ENCODE measurements around the gene INCA1. TPM values are rescaled to one million over a fixed set of nuclear protein-coding genes. Genes with fewer than 3 reads are reported as not detected.

Gene INCA1
- total and polyA plus RNA-seq, 2 of the 13 experiments (the other 11 are each of a cell fraction or from before 2014, with no cell fraction given): 0.93 to 2.6 TPM

- TF ChIP-seq ZBTB44 (CRISPR knock-in tag; IDR thresholded peaks at IDR 0.05): no peak
- TF ChIP-seq ZMAT3 (CRISPR knock-in tag; conservative IDR thresholded peaks at IDR 0.05): peak; percentile 79; the same call in 1 of the 2 replicates
- no peak for TF ChIP-seq PPARG (CRISPR knock-in tag; conservative IDR thresholded peaks at IDR 0.05)
- TF ChIP-seq IRF1 (CRISPR knock-in tag; IDR thresholded peaks at IDR 0.05; ENCODE audit: low read depth): no peak
- TF ChIP-seq UBTF (CRISPR knock-in tag; IDR thresholded peaks at IDR 0.05): no peak; the same call in 1 of the 2 replicates
- TF ChIP-seq, protein P1, sequence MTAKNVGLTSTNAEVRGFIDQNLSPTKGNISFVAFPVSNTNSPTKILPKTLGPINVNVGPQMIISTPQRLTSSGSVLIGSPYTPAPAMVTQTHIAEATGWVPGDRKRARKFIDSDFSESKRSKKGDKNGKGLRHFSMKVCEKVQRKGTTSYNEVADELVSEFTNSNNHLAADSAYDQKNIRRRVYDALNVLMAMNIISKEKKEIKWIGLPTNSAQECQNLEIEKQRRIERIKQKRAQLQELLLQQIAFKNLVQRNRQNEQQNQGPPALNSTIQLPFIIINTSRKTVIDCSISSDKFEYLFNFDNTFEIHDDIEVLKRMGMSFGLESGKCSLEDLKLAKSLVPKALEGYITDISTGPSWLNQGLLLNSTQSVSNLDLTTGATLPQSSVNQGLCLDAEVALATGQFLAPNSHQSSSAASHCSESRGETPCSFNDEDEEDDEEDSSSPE (CRISPR knock-in tag; IDR thresholded peaks at IDR 0.05): peak; percentile 86
- no peak for TF ChIP-seq ATF7 (IDR thresholded peaks at IDR 0.05)
- TF ChIP-seq ATF7 (CRISPR knock-in tag; IDR thresholded peaks at IDR 0.05): no peak
- no peak for TF ChIP-seq ZNF317 (CRISPR knock-in tag; IDR thresholded peaks at IDR 0.05)
- TF ChIP-seq GATAD2A (CRISPR knock-in tag; IDR thresholded peaks at IDR 0.05): no peak; the same call in 1 of the 2 replicates
- no peak for TF ChIP-seq ZNF354B (CRISPR knock-in tag; IDR thresholded peaks at IDR 0.05)
- TF ChIP-seq NFRKB (IDR thresholded peaks at IDR 0.05): no peak
- peak; percentile 80; the same call in 1 of the 2 replicates for TF ChIP-seq ZFP82 (CRISPR knock-in tag; IDR thresholded peaks at IDR 0.05; ENCODE audit: borderline replicate concordance)
- TF ChIP-seq ZNF337 (CRISPR knock-in tag; IDR thresholded peaks at IDR 0.05; ENCODE audit: borderline replicate concordance, low read depth): no peak
- no peak for TF ChIP-seq ZNF260 (CRISPR knock-in tag; IDR thresholded peaks at IDR 0.05; ENCODE audit: borderline replicate concordance, low read depth)
- no peak; the same call in 1 of the 2 replicates for TF ChIP-seq ZNF800 (CRISPR knock-in tag; IDR thresholded peaks at IDR 0.05)
- TF ChIP-seq FOXM1 (CRISPR knock-in tag; IDR thresholded peaks at IDR 0.05): no peak
- no peak for TF ChIP-seq EEA1 (CRISPR knock-in tag; IDR thresholded peaks at IDR 0.05; ENCODE audit: borderline replicate concordance)
- TF ChIP-seq ZNF577 (CRISPR knock-in tag; IDR thresholded peaks at IDR 0.05; ENCODE audit: borderline replicate concordance, low read depth): no peak
- TF ChIP-seq NONO (IDR thresholded peaks at IDR 0.05): no peak
- peak; percentile 86 for TF ChIP-seq NONO (CRISPR knock-in tag; conservative IDR thresholded peaks at IDR 0.05)
- TF ChIP-seq ZNF510 (CRISPR knock-in tag; IDR thresholded peaks at IDR 0.05; ENCODE audit: low read depth): 0 out of 2 replicates have a peak, but pooled peaks have one; percentile 33
- TF ChIP-seq RFXANK (CRISPR knock-in tag; IDR thresholded peaks at IDR 0.05): no peak
Observed at GRCh38 chr17:4939796-4940554, 57.3 kb downstream of the INCA1 start, which contains the start of the genes RNF167 and SLC25A11 (continued).

All from HepG2 (cell line).